ENCODE measurements around the gene MAIP1. TPM values are rescaled to one million over a fixed set of nuclear protein-coding genes. Genes with fewer than 3 reads are reported as not detected.

MAIP1 gene
- total RNA-seq, 1 experiment from 2014 or later: 32.3 TPM

DNA sequence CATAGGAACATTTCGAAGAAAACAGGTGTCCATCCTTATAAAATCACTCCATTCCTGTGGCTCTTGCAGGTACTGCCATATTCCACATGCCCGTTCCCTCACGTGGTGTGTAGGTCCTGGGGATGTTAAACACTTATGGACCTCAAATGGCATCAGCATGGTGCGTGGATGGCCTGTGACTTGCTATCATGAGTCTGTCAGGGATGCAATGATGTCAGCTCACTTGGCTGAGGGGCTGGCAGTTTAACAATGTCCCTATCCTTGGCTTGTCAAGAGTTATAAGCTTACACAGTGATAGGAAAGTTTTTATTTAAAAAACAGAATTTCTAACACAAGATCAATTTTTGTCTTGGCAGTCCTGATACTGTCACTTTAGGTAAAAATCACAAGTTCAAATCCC lies 28.8 kb downstream of the MAIP1 start:
- H3K4me1 ChIP-seq (ENCODE audit: insufficient read depth, low read length): peaks cover 6% of the 10 kb centered on the region
- no peak overlapping the region for H3K23ac ChIP-seq (ENCODE audit: insufficient read length, low read depth, low read length)
- H3K27me3 ChIP-seq (ENCODE audit: insufficient read depth, low read length): no peaks in the 10 kb centered on the region
- H2BK20ac ChIP-seq (ENCODE audit: low read depth, low read length, poor library complexity, severe bottlenecking): no peak overlapping the region
- no peak overlapping the region for H2BK120ac ChIP-seq (ENCODE audit: low read depth, low read length, poor library complexity, severe bottlenecking)
- no peak overlapping the region for H2AK5ac ChIP-seq (ENCODE audit: insufficient read length, low read length)
- peaks cover 4% of the 10 kb centered on the region for H3K23me2 ChIP-seq (ENCODE audit: insufficient read length, low read depth, low read length, poor library complexity, severe bottlenecking)
- H3K14ac ChIP-seq (ENCODE audit: insufficient read depth, low read length): no peak overlapping the region
- DNase-seq: no peak
- H3K27me3 Mint-ChIP-seq (ENCODE audit: low read depth): no peaks in the 10 kb centered on the region
- H3K27ac ChIP-seq (ENCODE audit: insufficient read length, low read depth, low read length): peak overlapping the region; percentile 55
- no peak overlapping the region for H4K5ac ChIP-seq (ENCODE audit: insufficient read length, low read depth, low read length)
- H3K9me3 ChIP-seq (ENCODE audit: control insufficient read depth, low read depth, low read length): no peaks in the 10 kb centered on the region
- H2BK15ac ChIP-seq (ENCODE audit: low read depth, low read length): no peak overlapping the region
- H3K9me3 Mint-ChIP-seq: no peaks in the 10 kb centered on the region
- H4K91ac ChIP-seq (ENCODE audit: insufficient read length, low read depth, low read length): no peak overlapping the region
- H4K8ac ChIP-seq (replicated peaks; ENCODE audit: insufficient read length, low read depth, low read length): no peak overlapping the region
- H3K4me3 Mint-ChIP-seq: no peak overlapping the region
- no peak overlapping the region for H3T11ph ChIP-seq (ENCODE audit: low read length)
- H3K27ac Mint-ChIP-seq: peak overlapping the region in 2 of 3 experiments; percentile 54 to 94; a peak in 4 of 7 replicates
- H3K4me1 Mint-ChIP-seq: peaks cover 26 to 35% of the 10 kb centered on the region in 2 experiments
- no peak overlapping the region for H3K4me2 ChIP-seq (ENCODE audit: insufficient read depth, insufficient read length, low read length)
- no peaks in the 10 kb centered on the region for H4K20me1 ChIP-seq (ENCODE audit: control insufficient read depth, insufficient read depth, insufficient read length)
- H3K18ac ChIP-seq (ENCODE audit: insufficient read length, low read depth, low read length): no peak overlapping the region
- H2BK12ac ChIP-seq (ENCODE audit: insufficient read length, low read depth, low read length): no peak overlapping the region
- H3K9ac ChIP-seq (ENCODE audit: extremely low read depth, insufficient read length, low read length): no peak overlapping the region
- no peaks in the 10 kb centered on the region for H3K79me1 ChIP-seq (ENCODE audit: insufficient read depth, low read depth, low read length, poor library complexity, severe bottlenecking)
- no peak overlapping the region for H3K56ac ChIP-seq (ENCODE audit: insufficient read length, low read depth, low read length)
- no CpG with 5 or more reads among the region's 4 CpGs for WGBS (ENCODE audit: extremely low coverage, insufficient read length, low lambda C conversion rate)
- no peak overlapping the region for H2BK5ac ChIP-seq (ENCODE audit: insufficient read length, low read length)
- H3K79me2 ChIP-seq (ENCODE audit: insufficient read depth, low read length): no peaks in the 10 kb centered on the region
- TF ChIP-seq, protein P1, sequence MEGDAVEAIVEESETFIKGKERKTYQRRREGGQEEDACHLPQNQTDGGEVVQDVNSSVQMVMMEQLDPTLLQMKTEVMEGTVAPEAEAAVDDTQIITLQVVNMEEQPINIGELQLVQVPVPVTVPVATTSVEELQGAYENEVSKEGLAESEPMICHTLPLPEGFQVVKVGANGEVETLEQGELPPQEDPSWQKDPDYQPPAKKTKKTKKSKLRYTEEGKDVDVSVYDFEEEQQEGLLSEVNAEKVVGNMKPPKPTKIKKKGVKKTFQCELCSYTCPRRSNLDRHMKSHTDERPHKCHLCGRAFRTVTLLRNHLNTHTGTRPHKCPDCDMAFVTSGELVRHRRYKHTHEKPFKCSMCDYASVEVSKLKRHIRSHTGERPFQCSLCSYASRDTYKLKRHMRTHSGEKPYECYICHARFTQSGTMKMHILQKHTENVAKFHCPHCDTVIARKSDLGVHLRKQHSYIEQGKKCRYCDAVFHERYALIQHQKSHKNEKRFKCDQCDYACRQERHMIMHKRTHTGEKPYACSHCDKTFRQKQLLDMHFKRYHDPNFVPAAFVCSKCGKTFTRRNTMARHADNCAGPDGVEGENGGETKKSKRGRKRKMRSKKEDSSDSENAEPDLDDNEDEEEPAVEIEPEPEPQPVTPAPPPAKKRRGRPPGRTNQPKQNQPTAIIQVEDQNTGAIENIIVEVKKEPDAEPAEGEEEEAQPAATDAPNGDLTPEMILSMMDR (conservative IDR thresholded peaks at IDR 0.05): no peak
- no peak overlapping the region for H3K4ac ChIP-seq (ENCODE audit: low read depth, low read length)
- H3K36me3 Mint-ChIP-seq (ENCODE audit: insufficient read depth in 1 of 3, low read depth in 3 of 3): peaks cover 0 to 2% (median 0%) of the 10 kb centered on the region in 3 experiments; a peak in 1 of 7 replicates
- H2AFZ ChIP-seq (ENCODE audit: low read length): no peak overlapping the region
